ENCODE measurements around the gene PRPF31.
"Not testable (repeated sequence)": the region's sequence is repeated elsewhere in the genome, so short reads cannot be mapped to it uniquely, and the experiment has no call there.

The PRPF31 gene

GRCh38 chr19:54165222-54165621 is 49.7 kb downstream of the PRPF31 start:
- no peak for DNase-seq

- peak; percentile 65 for DNase-seq
Observed at GRCh38 chr19:54168174-54168917, 52.8 kb downstream of the PRPF31 start.

GRCh38 chr19:54169149-54169740 is 53.7 kb downstream of the PRPF31 start:
- DNase-seq: no peak

GRCh38 chr19:54171736-54172431 is 56.3 kb downstream of the PRPF31 start:
- not testable (repeated sequence) for DNase-seq

- DNase-seq: no peak
Observed at GRCh38 chr19:54172471-54173358, 57.2 kb downstream of the PRPF31 start, which contains the start of gene TMC4. TSS of gene TMC4 (minus strand) at chr19:54173160. CDS start at chr19:54173117, 43 bp downstream.

GRCh38 chr19:54173359-54173699 is 57.8 kb downstream of the PRPF31 start:
- no peak for DNase-seq

- no peak for DNase-seq
Observed at GRCh38 chr19:54173951-54174834, 58.6 kb downstream of the PRPF31 start.

GRCh38 chr19:54178581-54179261 is 63.2 kb downstream of the PRPF31 start:
- no peak for DNase-seq

- no peak for DNase-seq
Observed at GRCh38 chr19:54179262-54179852, 63.8 kb downstream of the PRPF31 start.

GRCh38 chr19:54179921-54180461 is 64.4 kb downstream of the PRPF31 start:
- no peak for DNase-seq

GRCh38 chr19:54180691-54181091 is 65.1 kb downstream of the PRPF31 start:
- DNase-seq: no peak
